HG03354 (cell line): ENCODE measurements around the gene LDB3.

Source experiments
- ATAC-seq: cut with Tn5 transposase; IDR thresholded peaks from one replicate; pipeline ENCODE4 v1.9.1; 2021; ENCODE audit warnings: mild to moderate bottlenecking; ENCODE audit not compliant: unreplicated experiment, poor library complexity, severe bottlenecking

Gene LDB3

GRCh38 chr10:86753051-86753450 is 84.7 kb downstream of the LDB3 start:
- no peak for ATAC-seq

DNA sequence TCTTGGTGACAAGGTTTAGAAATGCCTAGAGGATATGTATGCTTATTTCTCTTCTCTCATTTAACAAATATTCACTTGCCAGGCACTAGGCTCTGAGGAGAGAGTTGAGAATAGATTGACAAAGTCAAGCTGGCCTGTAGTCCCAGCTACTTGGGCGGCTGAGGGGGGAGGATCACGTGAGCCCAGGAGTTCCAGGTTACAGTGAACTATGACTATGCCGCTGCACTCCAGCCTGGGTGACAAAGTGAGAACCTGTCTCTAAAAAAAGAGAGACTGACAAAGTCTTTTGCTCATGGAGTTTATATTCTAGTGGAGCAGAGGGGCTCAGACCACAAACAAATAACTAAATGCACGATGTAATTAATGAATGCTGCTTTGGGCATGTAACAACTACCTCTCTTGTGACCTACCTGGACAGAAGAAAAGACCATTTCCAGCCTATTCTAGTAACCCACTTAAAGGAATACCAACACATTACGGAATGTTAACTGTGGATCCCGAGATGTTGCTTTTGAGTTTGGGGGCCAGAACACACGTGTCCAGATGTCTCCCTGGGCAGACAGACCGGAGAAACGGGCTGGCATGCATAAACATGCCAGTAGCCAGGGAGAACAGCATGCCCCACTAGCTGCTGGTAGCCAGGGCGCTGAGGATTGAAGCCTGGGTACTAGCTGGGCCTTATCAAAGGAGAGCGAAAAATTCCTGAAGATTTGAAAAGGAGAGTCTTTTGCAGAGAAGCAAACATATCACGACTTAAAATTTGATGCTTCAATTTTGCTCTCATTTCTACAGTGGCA is 85.5 kb downstream of the LDB3 start:
- ATAC-seq, result no peak

GRCh38 chr10:86755454-86755739 is 87.1 kb downstream of the LDB3 start:
- ATAC-seq, result no peak

- ATAC-seq, result peak; percentile 83
Measured at GRCh38 chr10:86755740-86756510, 87.6 kb downstream of the LDB3 start.

DNA sequence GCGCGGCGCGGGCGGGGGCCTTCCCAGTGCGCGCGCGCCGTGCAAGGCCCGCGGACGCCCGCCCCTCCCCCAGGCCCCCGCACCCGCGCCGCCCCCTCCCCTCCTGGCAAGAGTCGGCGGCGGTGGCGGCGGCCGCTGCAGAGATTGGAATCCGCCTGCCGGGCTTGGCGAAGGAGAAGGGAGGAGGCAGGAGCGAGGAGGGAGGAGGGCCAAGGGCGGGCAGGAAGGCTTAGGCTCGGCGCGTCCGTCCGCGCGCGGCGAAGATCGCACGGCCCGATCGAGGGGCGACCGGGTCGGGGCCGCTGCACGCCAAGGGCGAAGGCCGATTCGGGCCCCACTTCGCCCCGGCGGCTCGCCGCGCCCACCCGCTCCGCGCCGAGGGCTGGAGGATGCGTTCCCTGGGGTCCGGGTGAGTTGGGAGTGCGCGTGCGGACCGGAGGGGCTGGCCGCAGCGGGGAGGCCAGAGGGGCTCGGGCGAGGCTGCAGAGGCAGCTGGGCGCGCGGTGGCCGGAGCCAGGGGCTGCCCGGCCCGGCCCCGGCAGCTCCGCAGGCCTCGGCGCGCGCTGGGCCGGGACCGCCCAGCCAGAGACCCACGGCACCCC is 88.3 kb downstream of the LDB3 start, which contains the start of gene BMPR1A:
Gene BMPR1A, plus strand, starts transcription at position 109 of the 602 bp plus-strand sequence. CDS start 119,400 bp downstream, outside the sequence.
- ATAC-seq, result peak; percentile 54

GRCh38 chr10:86757113-86757972 is 89.0 kb downstream of the LDB3 start:
- peak; percentile 4 for ATAC-seq

GRCh38 chr10:86758189-86759072 is 90.1 kb downstream of the LDB3 start:
- no peak for ATAC-seq

GRCh38 chr10:86759073-86759672 is 90.9 kb downstream of the LDB3 start:
- ATAC-seq, result no peak

GRCh38 chr10:86763404-86763803 is 95.1 kb downstream of the LDB3 start:
- ATAC-seq, result no peak

DNA sequence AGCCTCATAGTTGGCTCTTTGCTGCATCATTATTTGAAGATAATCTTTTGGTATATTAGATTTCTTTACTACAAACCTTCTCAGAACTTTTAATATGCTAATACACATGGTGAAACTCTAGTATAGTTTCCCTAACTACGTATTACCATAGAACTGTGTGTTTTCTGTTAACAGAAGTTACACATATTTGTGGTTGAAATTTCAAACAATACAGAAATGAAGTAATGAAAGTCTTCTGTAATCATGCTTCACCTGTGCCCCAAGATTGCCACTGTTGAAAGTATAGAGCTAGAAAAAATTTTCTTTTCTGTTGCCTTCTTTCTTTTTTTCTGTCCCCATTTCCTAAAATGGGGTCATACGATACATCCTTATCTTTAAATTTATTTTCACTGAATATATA is 97.2 kb downstream of the LDB3 start:
- no peak for ATAC-seq

DNA sequence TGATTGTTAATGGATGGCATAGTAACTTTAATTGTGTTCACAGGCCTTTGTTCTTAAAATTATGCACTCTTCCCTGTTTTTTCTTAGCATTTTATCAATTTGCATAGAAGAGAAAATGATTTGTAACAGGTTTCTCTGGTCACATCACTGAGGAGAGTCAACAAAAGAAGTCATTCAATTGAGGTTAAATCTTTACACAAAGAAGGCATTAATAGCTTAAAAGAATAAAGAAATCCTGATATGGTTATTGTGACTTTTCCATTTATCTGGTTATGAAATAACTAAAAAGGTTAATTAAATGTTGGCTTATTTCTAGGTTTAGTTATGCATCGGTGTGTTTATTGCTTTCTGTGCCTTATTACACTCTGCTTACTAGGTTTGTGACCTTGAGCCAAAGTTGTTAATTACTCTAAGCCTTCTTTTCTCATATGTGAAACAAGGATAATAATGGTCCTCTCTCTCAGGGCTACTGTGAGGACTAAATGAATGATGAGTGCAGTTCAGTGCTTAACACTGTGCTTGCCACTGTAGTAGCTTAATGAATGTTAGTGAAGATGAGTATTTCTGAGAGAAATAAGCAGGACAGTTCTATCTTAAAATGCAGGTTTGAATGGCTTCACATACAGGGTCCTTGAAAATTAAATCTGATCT is 100.2 kb downstream of the LDB3 start:
- ATAC-seq, result no peak

GRCh38 chr10:86769991-86770390 is 101.7 kb downstream of the LDB3 start:
- ATAC-seq, result no peak

- ATAC-seq, result no peak
Measured at GRCh38 chr10:86770412-86770960, 102.2 kb downstream of the LDB3 start.

GRCh38 chr10:86773498-86773897 is 105.2 kb downstream of the LDB3 start:
- no peak for ATAC-seq

- ATAC-seq, result peak; percentile 64
Measured at GRCh38 chr10:86775056-86775869, 107.0 kb downstream of the LDB3 start.

- ATAC-seq, result no peak
Measured at GRCh38 chr10:86775870-86776180, 107.5 kb downstream of the LDB3 start.
